H9 (cell line): ENCODE measurements around the gene CCNF. TPM values are rescaled to one million over a fixed set of nuclear protein-coding genes. Genes with fewer than 3 reads are reported as not detected.
A peak's percentile ranks its signal among the peaks of the same experiment; 100 is the strongest.

Experiments used
- DNase-seq: peaks from one replicate; pipeline ENCODE4 v3.0.0-alpha.2; 2017
- H2AFZ ChIP-seq: one replicate; pipeline ENCODE4 v1.6.1; 2013; ENCODE audit warnings: mild to moderate bottlenecking, low read length, control low read depth, moderate library complexity
- H2AK5ac ChIP-seq: 2 replicates; pipeline ENCODE4 v1.6.1; 2013; ENCODE audit warnings: low read length, control low read depth, mixed read lengths; ENCODE audit not compliant: insufficient read length
- H2BK120ac ChIP-seq: one replicate; pipeline ENCODE4 v1.6.1; 2013; ENCODE audit warnings: low read depth, mild to moderate bottlenecking, low read length, control low read depth, inconsistent platforms; ENCODE audit not compliant: poor library complexity, severe bottlenecking
- H2BK12ac ChIP-seq: 2 replicates; pipeline ENCODE4 v1.6.1; 2013; ENCODE audit warnings: low read length, control low read depth, mixed read lengths, low read depth; ENCODE audit not compliant: insufficient read length
- H2BK15ac ChIP-seq: 2 replicates; pipeline ENCODE4 v1.6.1; 2013; ENCODE audit warnings: low read depth, low read length, control low read depth
- H2BK20ac ChIP-seq: one replicate; pipeline ENCODE4 v1.6.1; 2013; ENCODE audit warnings: low read depth, mild to moderate bottlenecking, low read length, control low read depth, inconsistent platforms; ENCODE audit not compliant: poor library complexity, severe bottlenecking
- H2BK5ac ChIP-seq: 2 replicates; pipeline ENCODE4 v1.6.1; 2013; ENCODE audit warnings: low read length, control low read depth, mixed read lengths; ENCODE audit not compliant: insufficient read length
- H3K14ac ChIP-seq: 2 replicates; pipeline ENCODE4 v1.6.1; 2013; ENCODE audit warnings: low read length, control low read depth; ENCODE audit not compliant: insufficient read depth
- H3K18ac ChIP-seq: 2 replicates; pipeline ENCODE4 v1.6.1; 2013; ENCODE audit warnings: low read depth, mild to moderate bottlenecking, mixed read lengths, low read length, control low read depth; ENCODE audit not compliant: insufficient read length
- H3K23ac ChIP-seq: 2 replicates; pipeline ENCODE4 v1.6.1; 2013; ENCODE audit warnings: low read length, control low read depth, mixed read lengths, low read depth; ENCODE audit not compliant: insufficient read length
- H3K23me2 ChIP-seq: 2 replicates; pipeline ENCODE4 v1.6.1; 2013; ENCODE audit warnings: low read depth, mild to moderate bottlenecking, mixed read lengths, low read length, control low read depth; ENCODE audit not compliant: insufficient read length, poor library complexity, severe bottlenecking
- H3K27ac ChIP-seq: 2 replicates; pipeline ENCODE4 v1.5.1; 2013; ENCODE audit warnings: low read length, control low read depth, mixed read lengths, low read depth; ENCODE audit not compliant: insufficient read length
- H3K27me3 ChIP-seq: 2 replicates; pipeline ENCODE4 v1.6.1; 2013; ENCODE audit warnings: low read length, control low read depth, inconsistent platforms; ENCODE audit not compliant: insufficient read depth
- H3K4ac ChIP-seq: 2 replicates; pipeline ENCODE4 v1.6.1; 2013; ENCODE audit warnings: low read depth, mild to moderate bottlenecking, control low read depth, inconsistent platforms, low read length, moderate library complexity
- H3K4me1 ChIP-seq: 2 replicates; pipeline ENCODE4 v1.6.1; 2013; ENCODE audit warnings: low read length, control low read depth, inconsistent platforms; ENCODE audit not compliant: insufficient read depth
- H3K4me2 ChIP-seq: 2 replicates; pipeline ENCODE4 v1.6.1; 2013; ENCODE audit warnings: low read length, control low read depth, mixed read lengths; ENCODE audit not compliant: insufficient read length, insufficient read depth
- H3K56ac ChIP-seq: 2 replicates; pipeline ENCODE4 v1.6.1; 2013; ENCODE audit warnings: low read depth, mild to moderate bottlenecking, mixed read lengths, low read length, control low read depth; ENCODE audit not compliant: insufficient read length
- H3K79me1 ChIP-seq: 2 replicates; pipeline ENCODE4 v1.6.1; 2013; ENCODE audit warnings: low read depth, mild to moderate bottlenecking, moderate library complexity, low read length, control low read depth, inconsistent platforms; ENCODE audit not compliant: insufficient read depth, poor library complexity, severe bottlenecking
- H3K79me2 ChIP-seq: 2 replicates; pipeline ENCODE4 v1.6.1; 2013; ENCODE audit warnings: low read length, control low read depth, inconsistent platforms; ENCODE audit not compliant: insufficient read depth
- H3K9ac ChIP-seq: 2 replicates; pipeline ENCODE4 v1.6.1; 2013; ENCODE audit warnings: low read length, control low read depth, mixed read lengths; ENCODE audit not compliant: insufficient read length; ENCODE audit errors: extremely low read depth
- H3K9me3 ChIP-seq: one replicate; pipeline ENCODE4 v1.6.1; 2013; ENCODE audit warnings: low read depth, low read length, inconsistent platforms; ENCODE audit not compliant: control insufficient read depth
- H3T11ph ChIP-seq: one replicate; pipeline ENCODE4 v1.6.1; 2013; ENCODE audit warnings: mild to moderate bottlenecking, low read length, control low read depth, inconsistent platforms
- H4K20me1 ChIP-seq: one replicate; pipeline ENCODE4 v1.6.1; 2013; ENCODE audit not compliant: control insufficient read depth, insufficient read length, insufficient read depth
- H4K5ac ChIP-seq: 2 replicates; pipeline ENCODE4 v1.6.1; 2013; ENCODE audit warnings: low read depth, mild to moderate bottlenecking, mixed read lengths, low read length, control low read depth; ENCODE audit not compliant: insufficient read length
- H4K8ac ChIP-seq: replicated peaks from 2 replicates; pipeline ENCODE4 v1.6.1; 2013; ENCODE audit warnings: low read length, control low read depth, mixed read lengths, low read depth; ENCODE audit not compliant: insufficient read length
- H4K91ac ChIP-seq: 2 replicates; pipeline ENCODE4 v1.6.1; 2013; ENCODE audit warnings: low read depth, mild to moderate bottlenecking, moderate library complexity, mixed read lengths, low read length, control low read depth; ENCODE audit not compliant: insufficient read length
- H3K27ac Mint-ChIP-seq, 3 experiments: 2 replicates in 2 of 3; 3 replicates in 1 of 3; pipeline ENCODE4 v1.8.0; 2020 to 2021; ENCODE audit warnings: mixed read lengths in 3 of 3, mild to moderate bottlenecking in 1 of 3, moderate library complexity in 1 of 3
- H3K27me3 Mint-ChIP-seq: 2 replicates; pipeline ENCODE4 v1.8.0; 2021; ENCODE audit warnings: low read depth, mild to moderate bottlenecking, moderate library complexity, mixed read lengths
- H3K36me3 Mint-ChIP-seq, 3 experiments: 2 replicates in 2 of 3; 3 replicates in 1 of 3; pipeline ENCODE4 v1.8.0; 2020 to 2021; ENCODE audit warnings: low read depth in 3 of 3, mixed read lengths in 3 of 3; ENCODE audit not compliant: insufficient read depth in 1 of 3
- H3K4me1 Mint-ChIP-seq, 2 experiments: 2 replicates each; pipeline ENCODE4 v1.8.0; 2020; ENCODE audit warnings: mixed read lengths in 2 of 2
- H3K4me3 Mint-ChIP-seq, 2 experiments: 2 replicates in 1 of 2; 3 replicates in 1 of 2; pipeline ENCODE4 v1.8.0; 2020 to 2021; ENCODE audit warnings: mild to moderate bottlenecking in 2 of 2, mixed read lengths in 2 of 2, moderate library complexity in 1 of 2
- H3K9me3 Mint-ChIP-seq, 2 experiments: 2 replicates in 1 of 2; 3 replicates in 1 of 2; pipeline ENCODE4 v1.8.0; 2020; ENCODE audit warnings: mild to moderate bottlenecking in 2 of 2, mixed read lengths in 2 of 2, moderate library complexity in 1 of 2
- CTCF ChIP-seq: fragments of 200-600 bp; sonication (generic); conservative IDR thresholded peaks from 3 replicates; pipeline ENCODE4 v1.8.0; 2021; ENCODE audit warnings: antibody characterized with exemption, mild to moderate bottlenecking
- WGBS: extraction: QIAGEN DNeasy Blood & Tissue Kit; methylation state at CpG from one replicate; pipeline ENCODE4 v1.1.7; 2013; ENCODE audit warnings: missing lambda C conversion rate, low lambda C conversion rate, mixed read lengths; ENCODE audit not compliant: insufficient read length; ENCODE audit errors: extremely low coverage; 5-methylcytosine and 5-hydroxymethylcytosine counted together
- total RNA-seq: library from RNA; stranded (reverse); gene quantifications from 2 replicates; pipeline ENCODE4 v1.2.1, GENCODE V29; 2021

Gene CCNF
- total RNA-seq, 1 experiment from 2014 or later, result 61.6 TPM

GRCh38 chr16:2459647-2460390 is 30.6 kb downstream of the CCNF start, which contains the start of gene TEDC2:
Gene TEDC2 (plus strand): TSS chr16:2460109. CDS start chr16:2460145, 36 bp downstream.
- 0 out of 2 replicates have a peak, but pooled peaks cover 2% of the 10 kb centered on the region for H3K79me2 ChIP-seq
- H4K8ac ChIP-seq, result no peak within 1 kb of the TSS
- no peak for TF ChIP-seq CTCF
- H2BK15ac ChIP-seq, result no peak within 1 kb of the TSS
- peak; percentile 98 for DNase-seq
- no peak within 1 kb of the TSS for H2BK5ac ChIP-seq
- no peaks in the 10 kb centered on the region for H3K27me3 ChIP-seq
- H3K56ac ChIP-seq, result no peak within 1 kb of the TSS
- H3T11ph ChIP-seq, result no peak within 1 kb of the TSS
- no peak within 1 kb of the TSS for H4K5ac ChIP-seq
- no peaks in the 10 kb centered on the region for H4K20me1 ChIP-seq
- Mint-ChIP-seq H3K9me3 (no peaks in the 10 kb centered on the region), H3K4me1 (peaks cover 9 to 20% of the 10 kb centered on the region in 2 experiments), H3K27me3 (no peaks in the 10 kb centered on the region), H3K36me3 (peaks cover 18 to 57% (median 49%) of the 10 kb centered on the region in 3 experiments; a peak in 6 of 7 replicates), H3K27ac (peak within 1 kb of the TSS; percentile 74 to 89 (median 81); a peak in 5 of 7 replicates), H3K4me3 (peak within 1 kb of the TSS; percentile 73 to 88)
- H3K23ac ChIP-seq, result no peak within 1 kb of the TSS
- no peak within 1 kb of the TSS for H2BK20ac ChIP-seq
- no peak within 1 kb of the TSS for H3K27ac ChIP-seq
- H2AFZ ChIP-seq, result no peak within 1 kb of the TSS
- H2AK5ac ChIP-seq, result no peak within 1 kb of the TSS
- no peak within 1 kb of the TSS for H4K91ac ChIP-seq
- WGBS, result no CpG with 5 or more reads among the region's 66 CpGs
- peaks cover 11% of the 10 kb centered on the region for H3K23me2 ChIP-seq
- H3K14ac ChIP-seq, result 0 out of 2 replicates have a peak within 1 kb of the TSS, but pooled peaks have one; percentile 68
- H3K4ac ChIP-seq, result no peak within 1 kb of the TSS
- no peak within 1 kb of the TSS for H2BK12ac ChIP-seq
- no peak within 1 kb of the TSS for H3K18ac ChIP-seq
- no peaks in the 10 kb centered on the region for H3K9me3 ChIP-seq
- H3K9ac ChIP-seq, result peak within 1 kb of the TSS; percentile 32
- peaks cover 2% of the 10 kb centered on the region; the same call in 1 of the 2 replicates for H3K4me1 ChIP-seq
- no peak within 1 kb of the TSS for H2BK120ac ChIP-seq
- H3K79me1 ChIP-seq, result peaks cover 7% of the 10 kb centered on the region
- H3K4me2 ChIP-seq, result peak within 1 kb of the TSS; percentile 87
